GM19043 (cell line): ENCODE results near the gene LGALS8.
"Not testable (repeated sequence)": the region's sequence is repeated elsewhere in the genome, so short reads cannot be mapped to it uniquely, and the experiment has no call there.

Experiments
- ATAC-seq: cut with Tn5 transposase; IDR thresholded peaks from one replicate; pipeline ENCODE4 v1.9.1; 2021; ENCODE audit warnings: low read depth; ENCODE audit not compliant: unreplicated experiment

Gene LGALS8

DNA sequence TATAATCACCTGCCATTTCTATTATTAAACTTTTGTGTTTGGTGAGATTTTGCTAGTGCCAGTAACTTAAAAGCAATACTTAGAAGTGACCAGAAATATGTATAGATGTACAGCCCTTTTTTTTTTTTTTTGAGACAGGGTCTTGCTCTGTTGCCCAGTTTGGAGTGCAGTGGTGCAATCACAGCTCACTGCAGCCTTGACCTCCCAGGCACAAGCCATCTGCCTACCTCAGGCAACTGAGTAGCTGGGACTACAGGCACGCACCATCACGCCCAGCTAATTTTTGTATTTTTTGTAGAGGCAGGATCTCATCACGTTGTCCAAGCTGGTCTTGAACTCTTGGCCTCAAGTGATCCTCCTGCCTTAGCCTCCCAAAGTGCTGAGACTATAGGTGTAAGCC is 56.6 kb downstream of the LGALS8 start:
- ATAC-seq, result not testable (repeated sequence)

DNA sequence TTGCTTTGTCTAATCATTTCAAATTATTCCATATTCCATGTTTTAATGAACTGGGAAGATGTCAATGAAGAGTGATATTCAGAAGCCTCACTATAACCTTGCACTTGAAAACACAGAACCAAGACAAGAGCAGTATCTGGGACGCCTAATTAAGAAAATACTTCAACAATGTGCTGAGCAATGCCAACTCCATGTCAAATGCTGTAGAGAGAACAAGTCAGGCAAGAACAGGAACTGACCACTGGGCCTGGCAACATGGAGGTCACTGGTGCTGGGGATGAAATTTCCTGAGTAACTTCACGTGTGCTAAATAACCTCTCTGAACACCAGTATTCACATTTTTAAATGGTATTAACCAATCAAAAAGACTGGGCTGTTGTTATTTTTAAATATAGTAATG is 57.7 kb downstream of the LGALS8 start:
- no peak for ATAC-seq

DNA sequence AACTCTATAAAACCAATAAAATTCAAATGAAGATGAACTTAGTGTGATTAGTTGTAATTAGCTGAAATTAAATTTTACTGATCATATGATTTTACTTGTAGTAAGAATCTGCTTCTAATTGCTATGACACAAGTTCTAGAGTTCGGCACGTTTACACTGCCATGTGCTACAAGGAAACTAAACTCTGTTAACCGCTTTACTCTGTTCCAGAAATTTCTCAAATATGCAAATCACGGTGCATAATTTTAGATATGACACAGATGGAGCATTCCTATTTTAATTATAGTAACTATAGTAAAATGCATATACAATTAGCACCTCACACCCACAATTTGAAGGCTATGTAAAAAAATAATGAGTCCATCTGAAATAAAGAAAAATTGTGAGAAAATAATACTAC is 65.7 kb downstream of the LGALS8 start:
- no peak for ATAC-seq

DNA sequence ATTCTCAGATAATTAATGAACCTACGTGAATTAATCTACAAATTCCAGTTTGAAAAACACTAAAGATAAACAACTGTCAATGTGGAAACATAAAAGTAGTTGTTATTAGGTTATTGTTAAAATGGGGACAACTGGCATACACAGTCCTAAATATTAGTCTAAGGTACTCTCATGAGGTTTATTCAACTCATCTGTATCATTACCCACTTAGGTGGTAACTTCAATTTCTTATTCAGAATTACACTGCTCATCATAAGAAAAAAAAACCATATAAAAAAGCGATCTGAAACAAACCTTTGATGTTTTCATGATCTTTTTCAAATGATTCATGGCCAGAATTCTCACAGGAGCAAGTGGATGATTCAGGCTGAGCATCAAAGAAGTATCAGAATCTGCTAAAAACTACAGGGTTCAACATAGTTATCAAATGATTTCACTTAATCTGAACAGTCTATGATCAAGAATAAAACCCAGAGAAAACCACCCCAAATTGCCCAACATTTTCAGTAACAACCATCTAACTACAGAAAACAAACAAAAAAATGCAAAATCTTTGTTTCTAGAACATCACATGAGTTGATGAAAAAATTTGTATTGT is 66.9 kb downstream of the LGALS8 start:
- ATAC-seq, result no peak

DNA sequence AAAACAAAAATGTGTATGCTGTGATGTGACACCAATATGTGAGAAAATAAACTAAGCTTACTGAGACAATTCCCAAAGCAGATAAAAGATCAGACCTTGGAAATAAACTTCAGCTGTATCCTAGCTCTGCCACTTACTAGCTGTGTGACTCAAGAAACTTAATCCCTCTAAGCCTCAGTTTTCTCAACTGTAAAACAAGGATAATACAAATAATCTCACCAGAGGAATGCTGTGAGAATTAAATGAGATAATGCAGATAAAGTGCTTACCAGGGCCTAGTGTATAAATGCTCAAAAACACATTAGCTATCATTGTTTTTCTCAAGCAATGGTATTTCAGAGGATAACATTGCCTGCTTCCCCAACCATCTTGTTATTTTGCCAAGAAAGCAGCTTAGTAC is 78.4 kb downstream of the LGALS8 start:
- no peak for ATAC-seq
